DMS153 treated with DMSO at 0.1 percent for 48 hours (cell line): ENCODE data around the gene ZNF652.
"Not testable (repeated sequence)": the region's sequence is repeated elsewhere in the genome, so short reads cannot be mapped to it uniquely, and the experiment has no call there.

Experiments
- DNase-seq: peaks from one replicate; lab custom pipeline; 2025; ENCODE audit not compliant: unreplicated experiment; lab: John Stamatoyannopoulos, UW

ZNF652 gene

DNA sequence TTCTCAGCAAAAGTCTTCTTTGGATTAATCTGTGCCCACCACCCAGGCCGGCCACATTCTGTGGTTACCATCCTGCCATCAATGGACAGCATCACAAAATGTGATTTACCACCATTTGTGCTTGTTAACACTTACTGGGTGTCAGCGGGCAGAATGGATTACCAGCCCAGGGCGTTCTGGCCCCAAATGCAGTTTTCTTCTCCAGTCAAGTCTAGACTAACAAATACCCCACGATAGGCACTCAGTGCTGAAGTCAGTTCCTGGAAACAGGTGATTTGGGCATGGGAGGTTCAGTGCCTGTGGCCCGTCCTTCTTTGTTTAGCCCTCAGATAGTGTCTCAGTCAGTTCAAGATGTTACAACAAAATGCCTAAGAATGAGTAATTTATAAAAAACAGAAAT is 92.7 kb downstream of the ZNF652 start:
- DNase-seq, result no peak

DNA sequence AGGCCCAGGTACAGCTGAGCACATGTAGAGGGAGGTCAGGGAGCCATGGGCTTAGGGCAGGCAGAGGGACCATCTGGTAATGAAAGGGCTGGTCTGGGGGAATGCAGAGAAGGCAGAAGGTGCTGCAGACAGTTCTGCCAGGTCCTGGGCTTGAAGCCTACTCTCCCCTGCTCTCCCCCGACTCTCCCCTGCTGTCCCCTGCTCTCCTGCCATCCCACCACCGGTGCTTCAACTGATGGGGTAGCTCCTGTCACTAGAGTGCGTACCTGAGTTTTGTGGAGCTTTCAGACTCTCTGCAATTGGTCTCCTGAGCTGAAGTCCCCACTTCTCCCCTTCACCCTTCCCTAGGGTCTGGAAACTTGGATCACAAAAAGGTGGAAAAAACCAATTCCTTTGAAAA is 94.1 kb downstream of the ZNF652 start:
- no peak for DNase-seq

DNA sequence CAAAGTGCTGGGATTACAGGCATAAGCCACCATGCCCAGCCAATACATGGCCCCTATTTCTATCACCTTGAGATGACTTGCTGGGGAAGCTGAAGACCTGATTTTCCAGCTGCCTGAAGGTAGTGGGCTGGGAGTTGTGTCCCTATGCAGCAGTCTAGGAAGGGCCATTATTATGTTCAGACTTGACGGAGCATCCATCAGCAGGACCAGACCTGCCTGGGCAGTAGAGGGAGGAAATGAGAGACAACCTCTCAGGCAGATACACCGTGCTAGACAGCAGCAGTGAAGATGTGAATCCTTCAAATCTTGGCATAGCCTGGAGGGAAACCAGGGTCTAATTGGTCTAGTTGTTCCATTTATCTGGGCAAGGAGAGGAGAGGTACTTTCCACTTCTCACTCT is 95.8 kb downstream of the ZNF652 start:
- DNase-seq, result no peak

DNA sequence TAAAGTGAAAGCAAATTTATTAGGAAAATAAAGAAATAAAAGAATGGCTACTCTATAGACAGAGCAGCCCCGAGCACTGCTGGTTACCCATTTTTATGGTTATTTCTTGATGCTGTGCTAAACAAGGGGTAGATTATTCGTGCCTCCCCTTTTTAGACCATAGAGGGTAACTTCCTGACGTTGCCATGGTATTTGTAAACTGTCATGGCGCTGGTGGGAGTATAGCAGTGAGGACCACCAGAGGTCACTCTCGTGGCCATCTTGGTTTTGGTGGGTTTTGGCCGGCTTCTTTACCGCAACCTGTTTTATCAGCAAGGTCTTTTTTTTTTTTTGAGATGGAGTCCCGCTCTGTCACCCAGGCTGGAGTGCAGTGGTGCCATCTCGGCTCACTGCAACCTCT is 100.5 kb downstream of the ZNF652 start:
- DNase-seq, result not testable (repeated sequence)

DNA sequence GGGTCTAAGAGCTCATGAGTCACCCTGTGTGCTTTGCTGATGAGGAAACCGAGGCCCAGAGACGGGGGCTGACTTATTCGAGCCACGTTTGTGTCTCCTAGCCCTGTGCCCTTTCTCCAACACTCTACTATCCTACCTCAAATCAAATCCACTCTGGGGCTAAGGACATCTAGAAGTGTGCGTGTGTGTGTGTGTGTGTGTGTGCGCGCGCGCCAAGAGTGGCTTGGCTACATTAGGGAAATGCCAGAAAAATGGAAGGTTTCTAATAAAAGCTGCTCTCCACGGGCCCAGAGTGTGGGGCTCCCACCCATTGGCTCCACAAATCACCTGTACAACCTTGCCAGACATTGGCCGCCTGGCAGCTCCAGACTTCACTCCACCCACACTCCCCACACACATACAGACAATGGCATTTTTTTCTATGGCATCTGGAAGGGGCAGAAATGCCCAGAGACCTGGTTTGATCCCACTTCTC is 101.2 kb downstream of the ZNF652 start:
- no peak for DNase-seq

DNA sequence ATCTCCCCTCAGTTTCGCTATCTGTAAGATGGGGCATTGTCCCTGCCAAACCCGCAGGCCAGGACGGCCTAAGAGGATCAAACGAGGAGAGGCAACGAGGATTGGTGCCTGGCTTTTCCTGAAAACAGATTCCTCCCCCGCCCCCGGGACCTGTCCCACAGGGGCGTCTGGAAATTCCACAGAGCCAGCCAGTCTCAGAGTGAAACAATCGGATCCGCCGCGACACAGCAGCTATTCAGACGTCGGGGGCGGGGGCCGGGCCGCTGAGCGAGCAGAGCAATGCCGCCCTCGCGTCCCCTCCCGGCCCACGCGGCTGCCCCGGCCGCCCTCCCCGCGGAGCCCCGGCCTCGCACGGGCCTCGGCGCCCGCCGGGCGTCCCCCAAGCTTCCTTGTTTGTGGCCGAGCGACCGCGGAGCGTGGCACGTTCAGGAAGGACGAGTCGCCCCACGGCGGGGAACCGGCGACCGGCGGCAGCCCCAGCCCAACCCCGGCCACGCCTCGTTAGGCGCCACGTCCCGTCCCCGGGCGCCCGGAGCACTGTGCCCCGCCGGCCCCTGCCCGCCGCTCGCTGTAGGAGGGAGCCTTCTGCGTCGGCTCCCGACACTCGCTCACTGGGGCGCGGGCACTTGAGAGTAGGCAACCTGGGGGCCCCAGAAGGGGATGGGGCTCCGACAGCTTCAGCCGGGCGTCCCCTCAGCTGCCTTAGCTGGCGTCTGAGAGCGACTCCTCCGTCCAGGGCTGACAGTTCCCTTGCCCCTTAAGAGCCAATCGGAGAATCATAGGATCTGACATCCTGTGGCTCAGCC is 101.8 kb downstream of the ZNF652 start:
- DNase-seq, result no peak

DNA sequence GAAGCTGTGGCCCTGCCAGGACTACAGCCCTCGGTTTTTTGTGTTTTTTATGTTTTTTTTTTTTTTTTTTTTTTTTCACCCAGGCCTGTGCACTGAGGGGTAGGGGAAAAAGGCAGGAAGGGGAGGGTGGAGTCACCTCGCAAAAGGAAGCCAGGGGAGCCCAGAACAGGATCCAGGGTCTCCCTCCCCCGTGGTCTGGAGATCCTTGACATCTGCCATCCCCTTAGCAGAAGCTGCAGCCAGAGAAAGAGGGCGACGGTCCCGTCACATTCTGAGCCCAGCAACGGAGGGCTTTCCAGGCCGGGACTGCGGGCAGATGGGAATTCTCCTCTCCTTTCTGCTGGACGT is 102.4 kb downstream of the ZNF652 start:
- DNase-seq, result no peak

DNA sequence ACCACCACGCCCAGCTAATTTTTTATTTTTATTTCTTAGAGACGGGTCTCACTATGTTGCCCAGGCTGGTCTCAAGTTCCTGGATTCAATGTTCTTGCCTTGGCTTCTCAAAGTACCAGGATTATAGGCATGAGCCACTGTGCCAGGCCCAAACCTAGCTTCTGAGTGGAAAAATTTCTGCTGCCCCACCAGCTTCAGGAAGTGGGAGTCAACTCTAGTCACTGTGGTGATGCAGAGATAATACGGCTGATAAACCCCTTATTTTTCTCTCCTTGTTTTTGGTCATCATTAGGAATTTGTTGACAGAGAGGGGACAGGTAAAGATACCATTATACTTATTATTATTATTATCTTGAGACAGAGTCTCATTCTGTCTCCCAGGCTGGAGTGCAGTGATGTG is 103.7 kb downstream of the ZNF652 start:
- no peak for DNase-seq

DNA sequence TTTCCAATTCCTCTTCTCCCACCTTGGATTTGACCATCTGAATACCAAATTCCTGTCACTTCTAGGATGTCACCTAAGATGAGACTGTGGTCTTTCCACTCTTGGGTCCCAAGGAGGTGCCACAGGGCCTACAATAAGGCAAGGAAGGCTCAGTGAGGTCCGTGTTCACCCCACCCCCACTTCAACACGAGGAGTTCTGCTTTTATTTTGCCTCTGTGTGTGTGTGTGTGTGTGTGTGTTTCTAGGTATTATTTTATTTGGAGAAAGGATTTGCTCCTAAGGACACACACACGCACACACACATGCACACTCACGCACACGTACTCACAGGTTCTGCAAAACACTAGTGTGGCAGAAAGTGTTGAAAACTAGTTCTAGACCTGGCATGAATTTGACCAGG is 106.9 kb downstream of the ZNF652 start:
- no peak for DNase-seq

DNA sequence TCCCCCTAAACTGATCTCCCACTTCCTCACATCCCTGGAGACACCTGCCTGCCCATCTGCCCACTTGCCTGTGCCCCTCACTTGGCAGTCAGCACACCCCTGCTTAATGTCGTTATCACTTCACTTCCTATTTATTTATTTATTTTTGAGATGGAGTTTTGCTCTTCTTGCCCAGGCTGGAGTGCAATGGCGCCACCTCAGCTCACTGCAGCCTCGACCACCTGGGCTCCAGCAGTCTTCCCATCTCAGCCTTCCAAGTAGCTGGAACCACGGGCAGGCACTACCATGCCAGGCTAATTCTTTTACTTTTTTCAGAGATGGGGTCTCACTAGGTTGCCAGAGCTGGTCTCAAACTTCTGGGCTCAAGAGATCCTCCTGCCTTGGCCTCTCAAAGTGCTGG is 108.0 kb downstream of the ZNF652 start:
- DNase-seq, result no peak

DNA sequence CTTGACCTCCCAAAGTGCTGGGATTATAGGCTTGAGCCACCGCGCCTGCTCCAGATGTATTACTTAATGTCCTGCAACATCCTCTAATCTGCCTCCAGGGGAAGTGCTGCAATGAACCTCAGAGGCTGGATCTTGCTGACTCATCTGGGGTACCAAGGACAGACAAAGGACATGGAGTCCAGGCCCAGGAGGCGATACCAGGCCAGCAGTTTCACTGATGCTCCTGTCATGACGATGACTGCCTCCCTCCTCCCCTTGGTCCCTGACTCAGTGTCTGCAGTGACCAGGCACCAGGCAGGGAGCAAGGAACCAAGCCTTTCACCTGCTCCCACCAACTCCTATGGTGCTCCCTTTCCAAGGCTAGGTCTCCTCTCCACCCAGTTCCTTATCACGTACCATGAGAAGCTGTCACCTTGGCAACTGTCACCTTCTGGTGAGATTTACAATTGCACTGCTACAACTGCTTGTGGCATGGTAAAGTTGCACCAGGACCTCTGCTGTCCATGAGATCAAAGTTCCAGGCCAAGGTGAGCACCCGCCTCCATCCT is 109.8 kb downstream of the ZNF652 start:
- DNase-seq, result no peak

DNA sequence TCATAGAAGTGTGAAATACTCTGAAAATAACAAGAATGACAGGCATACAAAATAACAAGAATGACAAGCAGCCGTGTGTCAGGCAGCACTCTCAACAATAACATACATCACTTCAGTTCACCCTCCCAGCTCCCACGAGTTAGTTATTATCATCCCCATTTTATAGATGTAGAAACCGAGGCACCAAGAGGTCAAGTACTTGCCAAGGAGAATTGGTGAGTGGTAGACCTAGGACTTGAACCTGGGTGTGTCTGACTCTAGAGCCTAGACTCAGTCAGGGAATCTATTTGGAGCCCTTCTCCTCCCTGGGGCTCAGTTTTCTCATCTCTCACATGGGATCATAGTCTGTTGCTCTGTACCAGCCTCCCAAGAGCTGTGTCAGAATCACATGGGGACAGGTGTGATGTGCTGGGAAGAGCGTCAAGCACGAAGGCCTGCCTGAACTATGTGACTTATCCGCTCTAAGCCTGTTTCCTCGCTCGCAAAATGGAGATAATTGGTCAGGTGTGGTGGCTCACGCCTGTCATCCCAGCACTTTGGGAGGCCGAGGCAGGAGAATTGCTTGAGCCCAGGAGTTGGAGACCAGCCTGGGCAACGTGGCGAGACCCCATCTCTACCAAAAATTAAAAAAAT is 112.0 kb downstream of the ZNF652 start:
- DNase-seq, result no peak

DNA sequence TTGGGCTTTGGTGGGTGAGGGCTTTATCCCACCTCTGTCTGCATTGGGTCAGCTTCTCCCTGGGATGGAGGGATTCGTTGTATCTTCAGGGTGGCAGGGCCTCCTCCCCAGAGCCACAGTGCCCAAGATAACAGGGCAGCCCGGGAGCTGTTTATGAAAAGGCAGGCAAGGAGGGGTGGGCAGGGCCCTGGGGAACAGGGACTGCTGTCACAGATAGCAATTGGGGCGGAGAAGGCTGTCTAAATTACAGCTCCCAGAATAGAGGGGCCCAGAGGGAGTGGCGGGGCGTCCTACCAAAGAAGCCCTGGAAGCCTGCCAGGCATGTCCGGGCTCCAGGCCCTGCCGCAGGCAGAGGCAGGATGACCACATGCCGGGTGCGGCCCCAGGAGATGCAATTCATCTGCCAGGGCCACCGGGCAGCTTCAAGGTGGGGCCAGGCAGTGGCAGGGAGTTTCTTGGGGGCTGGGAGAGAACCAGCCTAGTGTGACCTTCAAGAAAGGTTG is 112.7 kb downstream of the ZNF652 start:
- no peak for DNase-seq

DNA sequence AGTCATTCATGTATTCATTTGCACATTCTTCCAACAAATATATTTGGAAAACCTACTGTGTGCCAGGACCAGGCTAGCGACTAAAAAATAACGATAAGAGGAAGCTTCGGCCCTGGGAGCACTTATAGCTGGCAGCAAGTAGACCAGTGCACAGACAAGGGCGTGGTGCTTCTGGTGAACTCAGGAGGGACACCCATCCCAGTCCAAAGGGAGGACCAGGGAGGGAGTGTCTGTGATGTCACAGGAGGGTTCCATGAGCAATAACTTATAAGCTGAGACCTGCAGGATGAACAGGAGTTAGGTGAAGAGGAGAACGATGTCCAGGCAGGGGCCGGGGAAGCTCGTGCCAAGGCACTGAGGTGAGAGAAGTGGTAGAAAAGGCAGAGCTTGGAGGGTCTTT is 114.1 kb downstream of the ZNF652 start:
- DNase-seq, result no peak

DNA sequence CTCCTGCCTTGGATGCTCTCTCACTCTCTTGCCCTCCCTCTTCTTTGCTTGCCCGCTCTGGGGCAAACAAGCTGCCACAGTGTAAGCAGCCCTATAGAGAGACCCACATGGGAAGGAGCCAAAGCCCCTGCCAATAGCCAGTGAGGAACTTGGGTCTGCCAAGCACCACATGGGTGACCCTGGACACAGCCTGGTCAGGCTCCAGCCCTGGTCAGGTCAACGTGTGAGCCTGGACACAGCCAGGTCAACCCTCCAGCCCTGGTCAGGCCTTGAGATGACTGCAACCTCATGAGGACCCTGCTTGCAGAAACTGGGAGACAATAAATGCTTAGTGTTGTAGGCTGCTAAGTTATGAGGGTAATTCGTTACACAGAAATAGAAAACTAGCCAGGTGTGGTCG is 117.2 kb downstream of the ZNF652 start:
- no peak for DNase-seq
